ENCODE measurements around the gene TAX1BP1.

TAX1BP1 gene

DNA sequence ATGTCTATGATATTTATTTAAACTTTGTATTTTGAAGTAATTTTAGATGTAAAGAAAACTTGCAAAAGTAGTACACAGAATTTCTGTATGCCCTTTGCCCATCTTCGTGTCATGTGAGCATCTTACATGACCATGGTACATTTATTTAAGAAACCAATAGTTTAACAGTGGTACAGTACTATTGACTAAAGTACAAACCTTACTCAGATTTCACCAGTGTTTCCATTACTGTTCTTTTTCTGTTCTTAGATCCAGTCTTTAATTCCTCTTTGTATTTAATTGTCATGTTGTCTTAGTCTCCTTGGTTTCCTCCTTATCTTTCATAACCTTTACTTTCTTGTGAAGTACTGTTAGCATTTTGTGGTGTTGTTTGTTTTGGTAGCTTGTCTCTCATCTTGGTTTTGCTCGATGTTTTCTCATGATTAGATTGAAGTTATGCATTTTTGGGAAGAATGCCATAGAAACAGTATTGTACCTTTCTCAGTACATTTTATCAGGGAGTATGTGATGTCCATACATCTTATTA lies 24.1 kb downstream of the TAX1BP1 start:
- no peak overlapping the region for H3K27ac ChIP-seq
- no peak overlapping the region for H3K4me2 ChIP-seq (ENCODE audit: low read length)
- TF ChIP-seq, protein P1, sequence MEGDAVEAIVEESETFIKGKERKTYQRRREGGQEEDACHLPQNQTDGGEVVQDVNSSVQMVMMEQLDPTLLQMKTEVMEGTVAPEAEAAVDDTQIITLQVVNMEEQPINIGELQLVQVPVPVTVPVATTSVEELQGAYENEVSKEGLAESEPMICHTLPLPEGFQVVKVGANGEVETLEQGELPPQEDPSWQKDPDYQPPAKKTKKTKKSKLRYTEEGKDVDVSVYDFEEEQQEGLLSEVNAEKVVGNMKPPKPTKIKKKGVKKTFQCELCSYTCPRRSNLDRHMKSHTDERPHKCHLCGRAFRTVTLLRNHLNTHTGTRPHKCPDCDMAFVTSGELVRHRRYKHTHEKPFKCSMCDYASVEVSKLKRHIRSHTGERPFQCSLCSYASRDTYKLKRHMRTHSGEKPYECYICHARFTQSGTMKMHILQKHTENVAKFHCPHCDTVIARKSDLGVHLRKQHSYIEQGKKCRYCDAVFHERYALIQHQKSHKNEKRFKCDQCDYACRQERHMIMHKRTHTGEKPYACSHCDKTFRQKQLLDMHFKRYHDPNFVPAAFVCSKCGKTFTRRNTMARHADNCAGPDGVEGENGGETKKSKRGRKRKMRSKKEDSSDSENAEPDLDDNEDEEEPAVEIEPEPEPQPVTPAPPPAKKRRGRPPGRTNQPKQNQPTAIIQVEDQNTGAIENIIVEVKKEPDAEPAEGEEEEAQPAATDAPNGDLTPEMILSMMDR (IDR thresholded peaks at IDR 0.05), result no peak
- H3K4me3 ChIP-seq (ENCODE audit: low read depth, low read length), result no peak overlapping the region
- H2AFZ ChIP-seq, result no peak overlapping the region
- H3K79me2 ChIP-seq, result peaks cover 27% of the 10 kb centered on the region
- no peaks in the 10 kb centered on the region for H3K27me3 ChIP-seq (ENCODE audit: control insufficient read depth, insufficient read depth, low read length)
- H3K36me3 ChIP-seq (ENCODE audit: control insufficient read depth, insufficient read depth, low read length), result no peaks in the 10 kb centered on the region
- H3K9ac ChIP-seq, result no peak overlapping the region
- H3K4me1 ChIP-seq, result peaks cover 4% of the 10 kb centered on the region
- H3K9me3 ChIP-seq (ENCODE audit: control insufficient read depth, low read length), result no peaks in the 10 kb centered on the region

DNA sequence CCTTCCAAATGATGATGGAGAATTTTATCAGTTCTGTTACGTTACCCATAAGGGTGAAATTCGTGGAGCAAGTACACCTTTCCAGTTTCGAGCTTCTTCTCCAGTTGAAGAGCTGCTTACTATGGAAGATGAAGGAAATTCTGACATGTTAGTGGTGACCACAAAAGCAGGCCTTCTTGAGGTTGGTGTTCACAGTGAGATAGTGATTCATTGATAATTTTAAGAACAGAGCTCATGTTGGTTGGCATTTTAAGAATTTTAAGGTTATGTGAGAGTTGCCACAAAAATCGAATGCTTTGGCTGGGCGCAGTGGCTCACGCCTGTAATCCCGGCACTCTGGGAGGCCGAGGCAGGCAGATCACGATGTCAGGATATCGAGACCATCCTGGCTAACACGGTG lies 25.9 kb downstream of the TAX1BP1 start:
- Histone ChIP-seq H3K9me3 (ENCODE audit: control insufficient read depth, low read length) (no peaks in the 10 kb centered on the region), H3K36me3 (ENCODE audit: control insufficient read depth, insufficient read depth, low read length) (no peaks in the 10 kb centered on the region), H3K9ac (no peak overlapping the region), H3K27me3 (ENCODE audit: control insufficient read depth, insufficient read depth, low read length) (no peaks in the 10 kb centered on the region), H2AFZ (no peak overlapping the region), H3K4me1 (peaks cover 4% of the 10 kb centered on the region), H3K4me3 (ENCODE audit: low read depth, low read length) (no peak overlapping the region), H3K27ac (no peak overlapping the region), H3K79me2 (peaks cover 24% of the 10 kb centered on the region), H3K4me2 (ENCODE audit: low read length) (no peak overlapping the region)
- TF ChIP-seq, protein P1 (IDR thresholded peaks at IDR 0.05), result no peak

DNA sequence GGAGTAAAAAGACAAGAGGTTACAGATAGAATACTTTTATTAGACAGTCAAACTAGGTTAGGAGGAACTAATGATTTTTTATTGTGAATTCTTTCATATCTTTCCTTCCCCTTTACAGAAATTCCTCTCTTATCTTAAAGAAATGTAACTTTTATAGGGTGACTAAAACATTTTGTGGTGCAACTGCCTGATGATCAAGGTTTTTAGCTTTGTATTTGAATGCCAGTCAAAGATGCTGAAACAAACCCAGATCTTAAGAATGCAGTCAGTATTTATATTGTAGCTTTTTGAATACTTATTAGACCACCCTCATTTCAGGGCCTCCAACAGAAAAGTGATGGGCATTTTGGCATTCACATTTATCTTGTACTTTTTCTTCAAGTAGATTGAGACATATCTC lies 27.4 kb downstream of the TAX1BP1 start:
- Histone ChIP-seq H3K27ac (no peak overlapping the region), H3K4me1 (peaks cover 4% of the 10 kb centered on the region), H3K4me3 (ENCODE audit: low read depth, low read length) (no peak overlapping the region), H3K9me3 (ENCODE audit: control insufficient read depth, low read length) (no peaks in the 10 kb centered on the region), H3K9ac (no peak overlapping the region), H3K36me3 (ENCODE audit: control insufficient read depth, insufficient read depth, low read length) (no peaks in the 10 kb centered on the region), H3K27me3 (ENCODE audit: control insufficient read depth, insufficient read depth, low read length) (no peaks in the 10 kb centered on the region), H3K79me2 (peaks cover 13% of the 10 kb centered on the region), H3K4me2 (ENCODE audit: low read length) (no peak overlapping the region), H2AFZ (no peak overlapping the region)
- TF ChIP-seq, protein P1 (IDR thresholded peaks at IDR 0.05), result no peak

DNA sequence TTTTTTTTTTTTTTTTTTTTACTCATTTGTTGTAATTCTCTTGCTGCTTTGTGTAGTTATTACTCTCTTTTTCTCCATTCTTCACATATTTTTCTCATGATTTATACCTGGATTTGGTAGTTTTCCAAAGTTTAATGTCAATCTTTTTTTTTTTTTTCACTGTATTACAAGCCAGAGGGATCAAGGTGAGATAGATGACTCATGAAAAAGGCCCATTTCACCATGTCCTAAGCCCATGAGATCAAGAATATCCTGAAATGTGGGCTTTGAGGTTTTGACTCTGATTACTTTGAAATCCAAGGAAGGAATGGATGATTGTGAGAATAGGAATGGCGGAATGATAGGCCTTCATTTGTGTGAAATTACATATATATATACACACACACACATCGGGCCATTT lies 31.1 kb downstream of the TAX1BP1 start:
- TF ChIP-seq, protein P1 (IDR thresholded peaks at IDR 0.05), result no peak
- no peaks in the 10 kb centered on the region for H3K36me3 ChIP-seq (ENCODE audit: control insufficient read depth, insufficient read depth, low read length)

DNA sequence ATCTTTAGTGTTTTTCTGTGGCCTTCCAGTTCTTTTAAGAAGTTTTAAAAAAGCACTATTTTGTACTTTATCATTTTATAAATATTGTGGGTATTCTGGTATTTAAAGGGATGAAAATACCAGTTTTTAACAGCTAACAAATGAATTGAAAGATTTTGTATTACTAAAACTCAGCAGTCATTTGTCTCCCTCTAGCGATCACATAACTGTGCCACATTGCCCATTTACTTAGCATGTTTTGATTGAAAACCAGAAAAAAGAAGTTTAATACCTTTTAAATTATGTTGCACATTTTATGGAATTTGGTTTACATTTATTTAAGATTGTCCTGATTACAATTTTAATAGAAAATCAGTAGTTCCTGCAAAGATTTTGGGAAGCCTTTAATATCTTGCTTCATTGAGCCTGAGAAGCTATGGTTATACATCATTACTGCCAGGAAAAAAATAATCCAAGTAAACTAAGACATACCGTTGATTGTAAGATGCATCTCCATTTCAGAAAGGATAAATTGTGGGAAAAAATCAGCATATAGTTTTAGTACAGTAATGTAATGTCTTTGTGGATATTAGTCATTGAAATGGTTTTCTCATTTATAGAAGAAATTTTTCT lies 34.9 kb downstream of the TAX1BP1 start:
- Histone ChIP-seq H3K79me2 (peaks cover 21% of the 10 kb centered on the region), H3K4me1 (no peaks in the 10 kb centered on the region), H3K4me3 (ENCODE audit: low read depth, low read length) (no peak overlapping the region), H3K27me3 (ENCODE audit: control insufficient read depth, insufficient read depth, low read length) (no peaks in the 10 kb centered on the region), H3K36me3 (ENCODE audit: control insufficient read depth, insufficient read depth, low read length) (no peaks in the 10 kb centered on the region), H3K27ac (no peak overlapping the region), H3K9me3 (ENCODE audit: control insufficient read depth, low read length) (no peaks in the 10 kb centered on the region), H3K4me2 (ENCODE audit: low read length) (no peak overlapping the region), H2AFZ (no peak overlapping the region), H3K9ac (no peak overlapping the region)
- TF ChIP-seq, protein P1 (IDR thresholded peaks at IDR 0.05), result peak; percentile 66

More for the DNA sequence above, 31.1 kb downstream of the TAX1BP1 start:
- Histone ChIP-seq H3K79me2 (peaks cover 12% of the 10 kb centered on the region), H3K4me1 (no peaks in the 10 kb centered on the region), H3K27me3 (ENCODE audit: control insufficient read depth, insufficient read depth, low read length) (no peaks in the 10 kb centered on the region), H3K9ac (no peak overlapping the region), H2AFZ (no peak overlapping the region), H3K4me3 (ENCODE audit: low read depth, low read length) (no peak overlapping the region), H3K4me2 (ENCODE audit: low read length) (no peak overlapping the region), H3K27ac (no peak overlapping the region), H3K9me3 (ENCODE audit: control insufficient read depth, low read length) (no peaks in the 10 kb centered on the region)

Data from parathyroid adenoma (tissue), 2 donors.